ENCODE results near the gene PSIP1.

DNA sequence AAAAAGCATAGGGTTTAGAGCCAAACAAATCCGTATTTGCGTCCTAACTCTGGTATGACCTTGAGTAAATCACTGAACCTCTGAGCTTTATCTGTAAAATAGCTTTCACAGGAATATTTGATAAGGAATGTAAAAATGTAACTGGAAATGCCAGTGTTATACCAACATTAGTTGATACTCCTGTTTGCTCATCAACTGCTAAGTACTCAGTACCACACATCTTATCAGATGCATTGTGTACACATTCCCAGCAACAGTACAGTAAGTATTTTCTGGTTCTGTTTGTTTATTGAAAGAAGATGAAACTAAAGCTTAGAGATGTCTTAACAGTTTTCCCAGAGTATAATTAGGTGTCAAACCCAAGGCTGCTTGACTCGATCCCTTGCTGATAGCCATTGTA, 66.6 kb downstream of the PSIP1 start:
- TF ChIP-seq EZH2phosphoT487 (IDR thresholded peaks at IDR 0.05; ENCODE audit: insufficient read depth, low read depth), result no peak
- no peak for TF ChIP-seq EZH2 (IDR thresholded peaks at IDR 0.05; ENCODE audit: insufficient read depth, poor library complexity, severe bottlenecking)
